HG03095 (cell line): Measurements from ENCODE around the gene BRIP1.
"Not testable (repeated sequence)": the region's sequence is repeated elsewhere in the genome, so short reads cannot be mapped to it uniquely, and the experiment has no call there.

Experiments
- ATAC-seq: cut with Tn5 transposase; IDR thresholded peaks from one replicate; pipeline ENCODE4 v1.9.1; 2021; ENCODE audit warnings: moderate library complexity; ENCODE audit not compliant: unreplicated experiment

Gene BRIP1

DNA sequence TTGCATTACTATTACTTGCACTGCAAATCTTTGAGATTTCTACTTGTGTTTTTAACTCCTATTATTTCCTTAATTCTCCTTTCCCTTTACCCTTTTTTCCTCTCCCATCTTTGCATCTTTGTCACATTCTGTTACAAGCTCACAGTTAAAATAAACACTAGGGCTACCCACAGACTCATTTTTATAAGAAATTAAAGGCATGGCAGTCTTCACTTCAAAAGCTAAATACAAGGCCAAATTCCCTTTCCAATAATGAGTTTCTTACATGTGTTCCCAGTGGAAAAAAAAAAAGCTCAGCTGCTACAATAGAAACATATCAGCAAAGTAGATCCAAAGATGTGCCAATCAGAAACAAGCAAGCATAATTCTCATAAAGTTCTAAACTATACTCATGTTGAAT is 3.7 kb upstream of the BRIP1 start:
- ATAC-seq = no peak

DNA sequence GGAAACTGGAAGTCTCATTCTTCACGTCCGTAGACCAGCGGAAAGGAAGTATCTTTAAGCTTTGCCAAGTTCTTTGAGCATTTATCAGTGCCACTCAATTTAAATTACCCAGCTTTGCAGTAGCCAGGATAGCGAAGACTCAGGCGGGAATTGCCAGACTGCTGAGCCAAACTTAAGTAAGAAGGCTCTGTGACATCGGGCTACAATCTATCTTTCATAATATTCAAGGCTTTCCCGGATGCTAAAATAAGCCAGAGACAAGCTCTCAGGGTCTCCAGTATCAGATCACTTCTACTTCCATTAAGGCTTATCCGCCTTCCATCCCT is 436 bp upstream of the BRIP1 start:
- ATAC-seq = no peak

DNA sequence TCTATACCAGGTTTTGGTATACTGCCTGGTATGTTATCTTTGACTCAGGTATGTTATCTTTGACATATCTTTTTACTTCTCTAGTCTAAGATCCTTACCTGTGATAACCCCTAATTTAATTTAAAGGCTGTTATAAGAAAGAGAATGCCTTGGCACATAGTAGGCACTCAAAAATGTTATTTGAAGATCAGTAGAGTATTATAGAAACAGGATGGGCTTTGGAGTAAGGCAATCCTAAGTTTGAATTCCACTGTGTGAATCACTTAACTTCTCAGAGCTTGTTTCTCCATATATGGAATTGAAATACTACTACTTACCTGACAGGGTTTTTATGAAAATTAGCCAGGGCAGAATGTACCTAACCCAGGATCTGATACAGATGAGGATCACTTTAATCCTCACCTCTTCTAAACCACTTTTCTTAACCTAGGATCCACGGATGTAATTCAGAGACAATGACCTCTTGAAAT is 1.2 kb downstream of the BRIP1 start:
- ATAC-seq = no peak

DNA sequence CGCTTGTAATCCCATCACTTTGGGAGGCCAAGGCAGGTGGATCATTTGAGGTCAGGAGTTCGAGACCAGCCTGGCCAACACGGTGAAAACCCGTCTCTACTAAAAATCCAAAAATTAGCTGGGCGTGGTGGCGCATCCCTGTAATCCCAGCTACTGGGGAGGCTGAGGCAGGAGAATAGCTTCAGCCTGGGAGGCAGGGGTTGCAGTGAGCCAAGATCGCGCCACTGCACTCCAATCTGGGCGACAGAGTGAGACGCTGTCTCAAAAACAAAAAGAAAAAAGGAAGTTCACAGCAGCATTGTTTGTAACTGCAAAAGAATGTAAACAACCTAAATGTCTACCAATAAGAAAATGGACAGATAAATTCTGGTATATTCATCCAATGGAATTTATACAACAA is 2.9 kb downstream of the BRIP1 start:
- ATAC-seq = not testable (repeated sequence)

DNA sequence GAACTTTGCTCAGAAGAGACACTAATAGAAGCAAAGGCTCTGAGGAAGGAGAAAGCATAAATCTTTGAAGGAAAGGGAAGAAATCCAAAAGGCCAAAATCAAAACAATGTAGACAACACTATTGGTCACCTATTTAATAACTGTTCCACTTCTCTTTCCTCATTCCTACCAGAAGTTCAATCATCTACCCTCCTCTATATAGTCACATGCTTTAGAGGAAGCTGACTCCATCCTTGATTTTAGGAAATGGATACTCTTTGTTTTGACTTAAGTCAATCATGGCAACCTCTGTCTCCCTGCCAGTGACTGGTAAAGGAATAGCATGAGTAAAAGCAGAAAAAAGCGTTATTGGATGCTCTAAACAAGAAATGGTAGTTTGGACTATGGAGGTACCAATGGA is 7.3 kb downstream of the BRIP1 start:
- ATAC-seq = no peak

DNA sequence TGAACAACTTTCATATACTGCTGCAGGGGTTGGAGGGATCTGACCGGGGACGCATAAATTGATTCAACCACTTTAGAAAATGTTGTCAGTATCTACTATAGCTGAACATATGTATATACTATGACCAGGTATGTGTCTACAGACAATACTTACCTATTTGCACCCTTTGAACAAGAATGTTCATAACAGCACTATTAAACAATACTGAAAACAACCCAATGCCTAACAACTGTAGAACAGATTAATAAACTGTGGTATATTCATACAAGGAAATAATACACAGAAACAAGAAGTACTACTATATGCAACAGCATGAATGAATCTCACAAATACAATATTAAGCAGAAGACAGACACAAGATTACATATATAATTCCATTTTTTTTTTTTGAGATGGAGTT is 10.5 kb downstream of the BRIP1 start:
- ATAC-seq = no peak

DNA sequence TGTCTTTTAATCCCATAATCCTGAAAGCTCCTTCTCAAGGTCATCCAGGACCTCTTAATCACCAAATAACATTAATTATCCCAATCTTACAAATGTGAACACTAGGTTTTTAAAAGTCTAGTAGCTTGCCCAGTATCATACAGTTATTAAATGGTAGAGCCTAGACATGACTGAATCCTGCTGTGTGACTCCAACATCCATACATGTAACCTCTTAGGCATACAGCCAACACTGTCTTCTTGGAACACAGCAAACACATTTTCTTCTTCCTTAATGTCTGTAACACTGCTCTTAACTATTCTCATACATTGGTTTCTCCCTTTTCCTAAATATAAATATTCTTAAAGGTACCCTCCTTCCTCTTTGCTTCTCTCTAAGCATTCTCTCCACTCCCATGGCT is 13.7 kb downstream of the BRIP1 start:
- ATAC-seq = no peak

DNA sequence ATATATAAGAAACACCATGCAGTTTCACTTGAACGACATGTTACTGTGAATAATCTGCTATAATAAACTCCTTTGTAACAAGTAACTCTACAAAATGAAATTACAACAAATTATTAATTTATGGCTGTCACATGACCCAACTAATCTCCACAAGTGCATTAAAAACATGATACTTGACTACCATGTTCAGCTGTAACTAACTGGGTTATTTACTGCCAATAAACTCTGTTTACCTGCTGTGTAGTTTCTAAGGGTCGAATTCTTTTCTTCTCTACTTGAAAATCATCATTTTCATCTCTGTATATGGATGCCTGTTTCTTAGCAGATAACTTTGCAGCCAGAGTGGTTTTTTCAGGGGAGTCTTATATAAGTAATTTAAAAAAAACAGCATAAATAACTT is 14.4 kb downstream of the BRIP1 start:
- ATAC-seq = no peak

DNA sequence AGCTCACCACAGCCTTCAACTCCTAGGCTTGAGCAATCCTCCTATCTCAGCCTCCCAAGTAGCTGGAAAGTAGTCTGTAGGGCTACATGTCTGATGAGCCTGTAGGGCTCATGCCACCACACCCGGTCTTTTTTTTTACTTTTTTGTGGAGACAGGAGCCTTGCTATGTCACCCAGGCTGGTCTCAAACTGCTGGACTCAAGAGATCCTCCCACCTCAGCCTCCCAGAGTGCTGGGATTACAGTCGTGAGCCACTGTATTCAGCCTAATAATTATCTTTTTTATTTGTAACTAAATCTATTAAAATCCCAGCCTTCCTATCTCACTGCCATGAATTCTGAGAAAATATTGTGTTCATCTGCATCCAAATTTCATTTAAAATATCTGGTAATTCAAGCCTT is 15.1 kb downstream of the BRIP1 start:
- ATAC-seq = no peak

DNA sequence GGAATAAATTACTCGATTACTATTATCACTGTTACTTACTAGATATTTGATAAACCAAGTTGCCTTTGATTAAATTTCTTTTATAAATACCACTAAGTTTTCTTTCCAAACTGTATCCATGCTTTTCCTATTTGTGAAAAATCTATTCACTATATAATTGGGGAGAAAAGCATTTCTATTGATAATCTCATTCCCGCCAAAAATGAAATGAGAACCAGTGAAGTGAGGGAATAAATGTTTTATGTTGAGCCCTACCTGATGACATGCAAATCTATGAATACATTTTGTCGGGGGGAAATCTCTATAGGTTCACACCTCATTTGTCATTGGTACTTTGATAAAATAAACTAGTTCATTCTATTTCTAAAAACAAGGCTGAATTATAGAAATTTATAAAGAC is 15.7 kb downstream of the BRIP1 start:
- ATAC-seq = no peak

DNA sequence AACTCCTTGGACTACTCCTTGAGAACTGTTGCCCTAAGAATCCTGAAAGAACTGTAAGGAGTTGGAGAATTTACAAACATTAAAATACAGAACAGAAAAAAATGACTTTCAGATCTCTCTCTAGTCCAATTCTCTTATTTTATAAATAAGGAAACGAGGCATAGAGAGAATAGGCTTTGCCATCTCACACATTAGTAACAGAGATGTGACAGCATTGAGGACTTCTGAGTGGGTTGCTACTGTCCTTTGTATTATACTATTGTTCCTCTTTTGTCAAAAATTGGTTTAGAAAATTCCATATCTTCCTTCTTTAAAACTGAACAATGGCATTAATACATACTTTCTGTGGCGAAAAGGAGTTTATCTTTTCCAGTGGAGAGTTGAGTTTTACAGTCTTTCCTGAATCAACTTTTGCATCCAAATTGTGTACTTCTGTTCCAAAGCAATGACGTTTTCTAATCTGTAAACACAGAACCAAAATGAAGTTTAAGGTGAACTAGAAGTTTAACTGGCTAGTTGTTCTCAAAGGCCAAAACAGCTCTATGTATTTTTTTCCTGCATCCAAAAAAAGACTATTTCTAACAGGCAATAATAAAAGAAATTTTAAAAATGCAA is 16.5 kb downstream of the BRIP1 start:
- no peak for ATAC-seq

DNA sequence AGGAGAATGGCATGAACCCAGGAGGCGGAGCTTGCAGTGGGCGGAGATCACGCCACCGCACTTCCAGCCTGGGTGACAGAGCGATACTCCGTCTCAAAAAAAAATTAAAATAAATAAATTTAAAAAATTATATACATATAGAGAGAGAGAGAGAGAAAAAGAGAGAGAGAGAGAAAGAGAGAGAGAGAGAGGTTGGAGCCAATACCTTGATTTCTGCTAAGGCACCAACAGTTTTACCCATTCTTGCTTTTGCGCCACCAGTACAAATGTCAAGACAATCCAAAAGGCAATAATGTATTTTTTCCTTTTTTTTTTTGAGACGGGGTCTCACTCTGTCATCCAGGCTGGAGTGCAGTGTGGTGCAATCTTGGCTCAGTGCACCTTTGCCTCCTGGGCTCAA is 17.2 kb downstream of the BRIP1 start:
- ATAC-seq = no peak

DNA sequence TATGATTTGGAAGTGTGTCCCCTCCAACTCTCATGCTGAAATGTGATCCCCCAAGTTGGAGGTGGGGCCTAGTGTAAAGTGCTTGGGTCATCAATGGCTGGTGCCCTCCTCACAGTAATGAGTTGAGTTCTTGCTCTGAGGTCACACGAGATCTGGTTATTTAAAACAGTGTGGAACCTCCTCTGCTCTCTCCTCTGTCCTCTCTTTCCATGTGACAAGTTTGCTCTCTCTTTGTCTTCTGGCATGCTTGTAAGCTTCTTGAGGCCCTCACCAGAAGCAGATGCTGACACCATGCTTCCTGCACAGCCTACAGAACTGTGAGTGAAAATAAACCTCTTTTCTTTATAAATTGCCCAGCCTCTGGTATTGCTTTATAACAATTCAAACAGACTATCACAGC is 19.9 kb downstream of the BRIP1 start:
- no peak for ATAC-seq

DNA sequence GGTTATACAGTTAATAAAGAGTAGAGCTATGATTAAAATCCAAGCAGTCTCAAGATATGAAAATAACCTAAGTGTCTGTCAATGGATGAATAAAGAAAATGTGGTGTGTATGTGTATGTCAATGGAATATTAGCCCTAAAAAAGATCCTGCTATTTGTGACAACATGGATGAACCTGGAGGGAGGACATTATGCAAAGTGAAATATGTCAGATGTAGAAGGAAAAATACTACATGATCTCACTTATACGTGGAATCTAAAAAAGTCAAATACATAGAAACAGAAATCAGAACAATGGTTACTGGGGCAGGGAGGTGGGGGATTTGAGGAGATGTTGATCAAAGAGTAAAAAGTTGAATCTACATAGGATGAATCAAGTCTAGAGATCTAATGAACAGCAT is 20.4 kb downstream of the BRIP1 start:
- ATAC-seq = no peak

DNA sequence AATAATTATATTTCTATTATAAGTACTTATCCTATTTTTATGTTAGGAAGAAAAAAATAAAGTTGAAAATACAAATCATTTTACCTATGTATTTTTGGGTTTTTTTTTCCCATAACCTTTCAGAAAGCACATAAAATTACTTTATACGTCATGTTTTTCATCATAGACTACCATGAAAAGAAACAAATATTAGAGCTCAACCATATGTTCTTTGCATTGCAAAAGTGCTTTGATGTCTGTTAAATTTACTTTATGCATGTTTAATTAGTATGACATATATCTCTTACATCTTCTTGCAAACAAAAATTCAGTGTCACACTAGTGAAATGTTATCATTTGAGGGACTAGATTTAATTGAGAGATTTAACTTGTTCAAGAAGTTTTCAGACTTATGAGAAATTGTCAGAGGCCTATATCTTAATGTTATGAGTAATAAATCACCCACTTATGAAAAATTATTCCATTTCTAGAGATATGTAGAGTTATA is 24.0 kb downstream of the BRIP1 start:
- no peak for ATAC-seq

DNA sequence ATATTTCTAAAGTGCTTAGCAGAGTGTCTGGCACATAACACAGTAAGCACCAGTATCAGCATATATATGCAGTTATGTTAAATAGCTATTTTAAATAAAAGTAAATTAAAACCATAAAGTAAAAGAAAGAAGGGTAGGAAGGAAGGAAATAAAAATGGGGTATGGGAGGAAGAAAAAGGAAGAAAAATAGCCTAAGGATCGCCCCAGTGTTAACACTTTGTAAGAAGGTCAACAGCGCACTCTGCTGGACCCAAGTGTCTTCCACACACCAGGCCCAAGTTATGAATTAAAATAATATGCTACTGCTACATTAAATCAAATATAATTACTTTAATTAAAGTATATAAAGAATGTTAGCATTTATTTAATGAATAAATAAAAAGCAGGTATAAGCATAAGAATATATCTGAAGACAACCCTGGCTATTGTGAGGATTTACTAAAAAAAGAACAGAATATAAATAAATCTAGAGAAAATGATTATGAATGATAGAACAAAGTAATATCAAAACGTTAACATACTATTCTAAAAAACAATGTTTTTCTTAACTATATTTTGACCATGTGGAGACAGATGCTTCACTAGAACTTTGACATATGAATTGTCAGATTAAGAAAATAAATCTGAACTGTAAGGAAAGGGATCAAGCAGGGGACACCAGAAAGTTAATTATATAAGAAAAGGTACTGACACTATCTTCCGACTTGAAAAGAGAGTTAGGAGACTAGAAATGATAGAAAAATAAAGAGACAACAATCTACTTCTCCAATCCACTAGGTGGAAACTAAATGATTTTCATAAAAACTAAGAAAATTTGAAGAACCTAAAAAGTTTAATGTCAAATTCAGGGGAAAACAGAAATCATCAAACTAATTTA is 25.9 kb downstream of the BRIP1 start:
- no peak for ATAC-seq

DNA sequence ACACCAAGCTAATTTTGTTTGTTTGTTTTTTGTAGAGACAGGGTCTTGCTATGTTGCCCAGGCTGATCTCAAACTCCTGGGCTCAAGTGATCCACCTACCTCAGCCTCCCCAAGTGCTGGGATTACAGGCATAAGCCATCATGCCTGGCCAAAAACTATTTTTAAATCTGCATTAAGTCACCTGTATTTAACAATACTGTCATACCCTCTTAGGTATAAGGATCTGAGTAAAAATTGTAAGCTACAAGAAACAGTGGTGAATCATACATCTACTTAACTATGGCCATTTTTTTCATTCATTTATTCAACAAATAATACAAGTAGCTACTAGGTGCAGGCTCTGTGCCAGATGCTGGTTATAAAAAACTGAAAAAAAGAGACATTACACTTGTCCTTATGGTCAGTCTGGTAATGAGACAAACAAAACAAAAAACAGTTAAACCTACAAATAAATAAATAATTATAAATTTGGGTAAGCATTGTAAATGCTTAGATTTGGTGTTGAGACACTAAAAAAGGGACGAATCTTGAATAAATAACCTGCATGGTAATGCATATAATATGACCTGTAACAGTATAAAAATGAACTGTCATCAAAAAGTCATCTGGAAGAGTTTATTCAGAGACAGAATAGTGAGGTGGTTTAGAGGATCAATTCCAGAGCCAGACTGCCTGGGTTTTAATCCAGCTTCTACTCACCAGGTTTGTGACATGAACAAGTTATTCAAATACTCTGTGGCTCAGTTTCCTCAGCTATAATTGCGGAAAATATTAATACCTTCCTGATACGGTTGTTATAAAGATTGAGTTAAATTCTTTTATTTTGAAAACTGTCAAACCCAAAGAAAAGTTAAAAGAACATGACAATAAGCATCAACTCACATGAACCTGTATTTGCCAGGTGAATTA is 26.8 kb downstream of the BRIP1 start:
- ATAC-seq = no peak

DNA sequence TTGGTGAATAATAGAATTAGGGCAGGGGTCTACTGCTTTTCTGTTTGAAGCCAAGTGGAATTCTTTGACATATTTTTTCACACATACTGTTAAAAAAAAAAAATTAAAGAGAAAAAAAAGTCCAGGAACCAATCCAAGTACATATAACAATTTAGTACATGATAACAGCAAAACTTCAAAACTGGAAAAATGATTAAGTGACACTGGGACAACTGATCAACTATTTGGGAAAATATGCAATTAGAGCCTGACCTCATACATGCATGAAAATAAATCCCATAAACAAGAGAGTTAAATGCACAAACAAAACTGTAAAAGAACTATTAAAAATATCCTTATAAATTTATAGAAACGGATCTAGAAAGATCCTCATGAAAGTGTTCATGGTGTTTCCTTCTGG is 27.7 kb downstream of the BRIP1 start:
- ATAC-seq = no peak

DNA sequence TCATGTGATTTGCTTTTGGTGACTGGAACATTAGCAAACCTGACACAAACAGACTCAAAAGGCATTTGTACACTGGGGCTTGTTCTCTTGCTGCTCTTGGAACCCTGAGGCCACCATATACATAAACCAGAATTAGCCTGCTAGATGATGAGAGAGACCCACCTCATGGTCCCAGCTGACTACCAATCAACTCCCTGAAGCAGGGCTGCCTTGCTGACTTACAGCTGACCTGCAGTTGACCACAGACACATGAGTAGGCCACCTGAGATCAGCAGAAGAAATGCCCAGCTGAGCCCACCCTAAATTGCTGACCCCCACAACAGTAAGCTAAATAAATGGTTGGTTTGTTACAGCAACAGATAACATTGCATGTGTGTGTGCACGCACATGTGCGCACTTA is 28.7 kb downstream of the BRIP1 start:
- ATAC-seq = no peak

DNA sequence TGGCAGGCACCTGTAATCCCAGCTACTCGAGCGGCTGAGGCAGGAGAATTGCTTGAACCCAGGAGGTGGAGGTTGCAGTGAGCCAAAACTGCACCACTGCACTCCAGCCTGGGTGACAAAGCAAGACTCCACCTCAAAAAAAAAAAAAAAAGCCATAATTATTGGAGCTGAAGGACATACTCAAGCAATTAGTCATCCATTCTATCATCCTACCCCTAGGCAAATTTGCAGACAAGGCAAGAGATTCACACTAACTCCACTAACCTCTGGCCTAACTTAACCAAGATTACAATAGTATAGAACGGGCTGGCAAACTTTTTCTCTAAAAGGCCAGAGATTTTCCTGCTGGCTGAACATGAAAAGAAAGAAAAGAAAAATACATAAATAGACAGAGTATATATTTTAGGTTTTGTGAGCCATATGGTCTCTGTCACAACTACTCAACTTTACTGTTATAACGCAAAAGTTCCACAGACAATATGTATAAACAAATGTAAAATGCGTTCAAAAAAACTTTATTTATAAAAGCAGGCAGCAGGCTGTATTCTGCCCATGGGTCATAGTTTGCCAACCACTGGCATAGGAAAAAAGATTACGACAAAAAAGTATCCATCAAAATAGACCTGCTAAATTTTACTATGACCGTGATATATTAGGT is 29.7 kb downstream of the BRIP1 start:
- ATAC-seq = no peak

DNA sequence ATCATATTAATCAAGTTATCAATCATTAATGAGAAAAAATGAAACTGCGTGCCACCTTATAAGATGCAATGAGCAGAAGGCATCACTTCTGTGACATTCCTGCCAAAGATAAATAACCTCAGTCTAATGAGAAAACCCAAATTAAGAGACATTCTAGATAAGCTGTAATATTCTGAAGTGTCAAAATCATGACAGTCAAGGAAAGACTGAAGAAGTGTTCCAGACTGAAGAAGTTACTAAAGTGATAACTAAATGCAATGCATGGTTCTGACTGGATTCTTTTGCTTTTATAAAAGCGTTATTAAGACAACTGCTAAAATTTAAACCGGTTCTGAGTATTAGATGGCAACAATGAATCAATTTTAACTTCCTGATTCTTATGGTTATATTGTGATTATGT is 30.9 kb downstream of the BRIP1 start:
- no peak for ATAC-seq
